DMS153 treated with DMSO at 0.1 percent for 48 hours (cell line): ENCODE measurements around the gene HOXC12.

Experiments
- DNase-seq: peaks from one replicate; lab custom pipeline; 2025; ENCODE audit not compliant: unreplicated experiment; lab: John Stamatoyannopoulos, UW

The HOXC12 gene

GRCh38 chr12:53955776-53956250, 1.1 kb downstream of the HOXC12 start:
- no peak for DNase-seq

GRCh38 chr12:53956251-53956887, 1.7 kb downstream of the HOXC12 start:
- no peak for DNase-seq

GRCh38 chr12:53956914-53957536, 2.3 kb downstream of the HOXC12 start:
- DNase-seq, result no peak

- DNase-seq, result no peak
Measured at GRCh38 chr12:53958128-53958527, 3.4 kb downstream of the HOXC12 start.

- no peak for DNase-seq
Measured at GRCh38 chr12:53959314-53959713, 4.6 kb downstream of the HOXC12 start.

- DNase-seq, result no peak
Measured at GRCh38 chr12:53960187-53961024, 5.7 kb downstream of the HOXC12 start.

- no peak for DNase-seq
Measured at GRCh38 chr12:53961025-53961761, 6.5 kb downstream of the HOXC12 start.

GRCh38 chr12:53963005-53963404, 8.3 kb downstream of the HOXC12 start:
- DNase-seq, result no peak

- no peak for DNase-seq
Measured at GRCh38 chr12:53963434-53964314, 9.0 kb downstream of the HOXC12 start.

- no peak for DNase-seq
Measured at GRCh38 chr12:53964315-53964713, 9.6 kb downstream of the HOXC12 start.

GRCh38 chr12:53965281-53966084, 10.8 kb downstream of the HOXC12 start:
- no peak for DNase-seq

GRCh38 chr12:53966085-53966384, 11.3 kb downstream of the HOXC12 start:
- no peak for DNase-seq

- no peak for DNase-seq
Measured at GRCh38 chr12:53966385-53967133, 11.9 kb downstream of the HOXC12 start.

- no peak for DNase-seq
Measured at GRCh38 chr12:53967421-53967925, 12.8 kb downstream of the HOXC12 start.

- DNase-seq, result no peak
Measured at GRCh38 chr12:53968214-53969127, 13.8 kb downstream of the HOXC12 start.

- no peak for DNase-seq
Measured at GRCh38 chr12:53969588-53970259, 15.0 kb downstream of the HOXC12 start.

- no peak for DNase-seq
Measured at GRCh38 chr12:53970451-53970850, 15.7 kb downstream of the HOXC12 start.
